CD4-positive, alpha-beta T cell treated with Interferon alpha-2 for 1 hour (primary cell): ENCODE measurements around the gene MCTS1.
"Not testable (repeated sequence)": the region's sequence is repeated elsewhere in the genome, so short reads cannot be mapped to it uniquely, and the experiment has no call there.

Experiments
- DNase-seq, 2 donors: peaks; one replicate each; pipeline ENCODE4 v3.0.0-alpha.2; 2020 to 2022

MCTS1 gene

DNA sequence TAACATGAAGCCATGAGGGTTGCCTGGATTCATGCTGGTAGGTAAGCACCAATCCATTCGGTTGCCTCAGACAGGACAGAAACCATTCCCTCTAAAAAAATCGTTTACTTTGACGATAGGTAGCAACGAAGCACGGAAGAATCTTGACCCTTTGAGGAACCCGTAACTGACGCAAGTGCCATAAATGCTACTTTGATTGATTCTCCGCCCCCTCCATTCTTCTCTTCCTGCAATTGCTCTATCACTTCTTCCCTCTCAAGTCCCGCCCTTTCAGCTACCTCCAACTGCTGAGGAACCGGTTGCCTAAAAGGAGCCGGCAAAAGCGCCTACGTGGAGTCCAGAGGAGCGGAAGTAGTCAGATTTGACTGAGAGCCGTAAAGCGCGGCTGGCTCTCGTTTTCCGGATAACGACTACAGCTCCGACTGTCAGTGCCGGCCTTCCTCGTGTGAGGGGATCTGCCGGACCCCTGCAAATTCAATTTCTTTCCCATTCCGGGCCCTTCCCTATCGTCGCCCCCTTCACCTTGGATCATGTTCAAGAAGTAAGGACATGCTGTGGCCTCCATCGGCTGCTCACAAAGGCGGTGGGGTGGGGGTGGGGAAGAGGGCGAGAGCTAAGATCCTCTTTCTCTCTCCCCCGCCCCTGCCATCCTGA is at the start of gene MCTS1:
Gene MCTS1 (plus strand): TSS at position 395 of the 654 bp plus-strand sequence. CDS start 136 bp downstream, at position 531.
- DNase-seq: peak; percentile 87 to 91

DNA sequence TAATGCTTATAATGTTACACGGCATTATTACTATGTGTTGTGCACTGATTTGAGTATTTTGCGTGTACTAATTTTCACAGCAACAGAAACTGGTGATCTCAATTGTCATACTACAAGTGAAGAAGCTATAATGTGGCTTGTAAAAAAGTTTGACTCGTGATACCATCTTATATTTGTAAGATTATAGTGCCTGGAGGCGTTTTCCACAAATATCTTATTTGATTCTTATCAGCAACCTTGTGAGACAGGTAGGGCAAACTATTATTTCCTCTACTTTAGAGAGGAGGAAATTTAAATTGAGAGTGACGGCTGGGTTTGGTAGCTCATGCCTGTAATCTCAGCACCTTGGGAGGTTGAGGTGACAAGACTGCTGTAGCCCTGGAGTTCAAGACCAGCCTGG is 47.6 kb upstream of the MCTS1 start:
- no peak for DNase-seq

DNA sequence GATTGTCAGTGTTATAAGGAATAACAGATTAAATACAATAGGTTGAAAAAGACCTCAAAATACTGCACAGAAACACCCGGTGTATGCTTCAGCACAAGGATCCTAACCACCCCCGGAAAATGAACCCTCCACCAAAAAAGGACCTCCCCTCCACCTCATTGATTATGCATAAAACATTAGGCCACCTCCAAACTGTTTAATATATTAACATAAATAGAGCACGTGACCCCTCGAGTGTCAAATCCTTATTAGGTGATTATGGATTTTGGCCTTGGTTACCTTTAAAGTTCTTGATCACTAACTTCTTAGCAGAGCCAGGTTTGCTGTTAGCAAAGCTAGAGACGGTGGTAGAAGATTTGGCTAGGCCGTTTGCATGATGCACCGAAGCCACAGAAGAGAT is 44.1 kb upstream of the MCTS1 start:
- DNase-seq: peak in 1 of 2 donors; percentile 37

- DNase-seq: peak; percentile 26 to 54
Measured at GRCh38 chrX:120560405-120560841, 43.5 kb upstream of the MCTS1 start.

GRCh38 chrX:120560842-120561633 is 42.9 kb upstream of the MCTS1 start, which contains the start of gene CUL4B:
Gene CUL4B, minus strand, starts transcription at chrX:120560962. Its CDS starts 324 bp downstream, at chrX:120560638.
- DNase-seq: peak; percentile 92 to 93

GRCh38 chrX:120561634-120562568 is 42.0 kb upstream of the MCTS1 start:
- DNase-seq: peak in 1 of 2 donors; percentile 3

DNA sequence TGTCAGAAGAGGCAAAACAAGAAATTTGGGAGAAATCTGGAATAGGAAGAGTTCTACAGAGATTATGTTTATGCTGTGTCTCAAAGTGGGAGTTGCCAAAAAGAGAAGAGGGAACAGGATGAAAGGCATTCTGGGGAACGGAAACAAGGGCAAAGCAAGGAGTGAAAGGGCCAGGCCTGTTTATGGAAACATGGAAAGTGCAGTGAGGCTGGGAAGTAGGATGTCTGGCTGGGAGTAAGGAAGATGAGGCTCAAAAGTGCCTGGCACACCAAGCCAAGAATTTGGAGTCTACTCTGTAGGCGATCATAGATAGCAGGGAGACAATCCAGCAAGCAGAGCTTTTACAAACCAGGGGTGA is 41.4 kb upstream of the MCTS1 start:
- no peak for DNase-seq

DNA sequence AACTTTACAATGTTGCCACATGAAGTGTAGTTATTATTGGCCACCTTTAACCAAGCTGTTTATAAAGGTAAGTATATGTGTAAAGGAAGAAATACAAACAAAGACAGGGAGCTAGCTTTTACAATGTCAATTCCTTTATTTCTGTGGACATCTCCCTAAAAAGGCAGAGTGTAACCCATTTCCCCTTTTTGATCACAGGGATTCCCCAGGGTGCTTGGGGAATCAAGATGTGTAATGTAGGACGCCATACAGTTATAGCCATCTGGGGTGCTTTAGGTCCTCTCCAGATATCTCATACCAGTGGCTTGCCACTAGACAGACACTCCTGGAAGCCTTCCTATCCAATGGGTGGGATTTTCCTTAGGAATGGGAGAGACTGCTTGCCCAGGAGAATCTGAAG is 39.0 kb upstream of the MCTS1 start:
- no peak for DNase-seq

GRCh38 chrX:120566817-120567216 is 37.1 kb upstream of the MCTS1 start:
- no peak for DNase-seq

DNA sequence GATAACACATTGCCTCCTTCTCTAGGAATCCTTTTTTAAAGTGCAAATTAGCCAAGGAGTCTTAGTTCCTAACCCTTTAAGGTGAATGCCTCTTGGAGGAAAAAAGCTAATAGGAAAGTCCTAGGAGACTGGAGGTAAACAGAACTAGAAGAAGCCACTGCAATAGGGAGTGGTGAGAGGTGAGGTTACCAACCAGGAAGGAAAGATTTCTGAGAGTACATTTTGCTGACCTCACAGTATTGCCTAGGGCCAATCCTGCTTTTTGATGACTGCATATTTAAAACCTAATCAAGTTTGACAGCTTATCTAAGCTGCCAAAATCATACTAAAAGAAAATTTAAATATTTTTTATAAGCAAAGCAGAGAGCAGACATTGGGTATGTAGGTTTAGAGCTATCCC is 35.9 kb upstream of the MCTS1 start:
- DNase-seq: no peak

DNA sequence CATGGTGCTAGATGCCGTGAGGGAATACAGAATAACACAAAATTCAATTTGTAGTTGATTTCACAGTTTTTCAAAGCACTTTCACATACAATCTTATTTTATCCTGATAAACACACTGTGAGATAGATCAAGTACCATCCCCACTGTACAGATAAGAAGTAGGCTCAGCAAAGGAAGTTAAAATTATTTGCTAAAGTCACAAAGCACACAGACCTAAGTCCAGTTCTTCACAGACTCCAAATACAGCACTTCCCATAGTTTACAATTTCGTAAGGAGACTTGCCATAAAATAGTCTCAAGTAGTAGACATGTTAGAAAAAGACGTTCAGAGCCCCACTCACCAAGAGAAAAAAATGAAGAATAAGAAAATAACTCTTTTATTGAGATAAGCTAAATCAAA is 35.3 kb upstream of the MCTS1 start:
- no peak for DNase-seq

GRCh38 chrX:120570011-120570600 is 33.8 kb upstream of the MCTS1 start:
- DNase-seq: no peak

DNA sequence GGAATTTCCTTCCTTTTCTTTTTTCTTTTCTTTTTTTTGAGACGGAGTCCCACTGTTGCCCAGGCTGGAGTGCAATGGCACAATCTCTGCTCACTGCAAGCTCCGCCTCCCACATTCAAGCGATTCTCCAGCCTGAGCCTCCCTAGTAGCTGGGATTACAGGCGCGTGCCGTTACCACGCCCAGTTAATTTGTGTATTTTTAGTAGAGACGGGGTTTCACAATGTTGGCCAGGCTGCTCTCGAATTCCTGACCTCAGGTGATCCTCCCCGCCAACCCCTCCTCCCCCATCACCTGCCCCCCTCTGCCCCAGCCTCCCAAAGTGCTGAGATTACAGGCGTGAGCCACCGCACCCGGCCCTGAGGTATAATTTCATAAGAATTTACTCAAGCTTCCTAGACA is 30.1 kb upstream of the MCTS1 start:
- not testable (repeated sequence) for DNase-seq

DNA sequence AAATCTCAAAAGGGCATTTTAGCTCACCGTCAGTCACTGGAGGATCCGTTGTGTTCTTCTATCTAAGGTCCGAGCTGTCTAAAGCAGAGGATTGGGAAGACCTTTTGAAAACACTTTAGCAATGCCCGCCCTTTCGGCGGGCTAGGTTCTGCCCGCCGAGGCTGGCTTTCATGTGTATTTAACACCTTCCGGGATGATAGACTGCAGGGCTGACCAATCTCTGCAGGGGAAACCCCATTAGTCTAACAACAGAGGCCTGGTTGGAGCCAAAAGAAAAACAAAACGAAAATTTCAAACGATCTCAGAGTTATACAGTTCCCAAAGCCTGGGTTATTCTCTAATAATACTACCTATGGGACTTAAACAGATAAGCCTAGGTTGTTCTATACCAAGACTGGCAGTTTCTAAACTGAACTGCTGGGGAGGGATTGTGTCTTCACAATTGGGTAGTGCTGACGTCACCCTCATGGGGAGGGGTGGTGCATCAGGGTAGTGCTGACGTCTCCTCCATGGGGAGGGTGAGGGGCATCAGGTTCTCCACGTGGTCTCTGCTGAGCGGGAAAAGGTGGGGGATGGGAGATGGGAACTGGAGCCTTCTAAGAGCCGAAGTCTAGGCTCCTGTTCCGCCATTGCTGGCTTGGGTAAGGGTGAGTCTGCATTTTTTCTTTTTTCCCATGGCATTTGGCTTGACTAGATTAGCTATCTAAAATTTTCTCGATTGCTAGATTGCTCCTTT is 28.4 kb upstream of the MCTS1 start:
- no peak for DNase-seq

DNA sequence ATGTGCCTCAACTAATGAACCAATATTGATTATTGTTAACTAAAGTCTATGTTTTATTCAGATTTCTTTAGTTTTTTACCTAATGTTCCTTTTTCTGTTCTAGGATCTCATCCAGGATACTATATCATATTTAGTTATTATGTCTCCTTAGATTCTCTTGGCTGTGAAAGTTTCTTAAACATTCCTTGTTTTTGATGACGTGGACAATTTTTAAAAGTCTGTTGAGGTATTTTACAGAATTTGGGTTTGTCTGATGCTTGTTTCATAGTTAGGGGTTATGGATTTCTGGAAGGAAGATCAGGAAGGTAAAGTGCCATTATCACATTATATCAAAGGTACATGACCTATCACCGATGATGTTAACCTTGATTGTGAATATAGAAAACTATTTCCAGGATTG is 18.2 kb upstream of the MCTS1 start:
- no peak for DNase-seq

GRCh38 chrX:120604361-120604782 is 471 bp downstream of the MCTS1 start:
- peak; percentile 38 to 60 for DNase-seq

GRCh38 chrX:120612086-120612485 is 8.2 kb downstream of the MCTS1 start:
- DNase-seq: no peak

DNA sequence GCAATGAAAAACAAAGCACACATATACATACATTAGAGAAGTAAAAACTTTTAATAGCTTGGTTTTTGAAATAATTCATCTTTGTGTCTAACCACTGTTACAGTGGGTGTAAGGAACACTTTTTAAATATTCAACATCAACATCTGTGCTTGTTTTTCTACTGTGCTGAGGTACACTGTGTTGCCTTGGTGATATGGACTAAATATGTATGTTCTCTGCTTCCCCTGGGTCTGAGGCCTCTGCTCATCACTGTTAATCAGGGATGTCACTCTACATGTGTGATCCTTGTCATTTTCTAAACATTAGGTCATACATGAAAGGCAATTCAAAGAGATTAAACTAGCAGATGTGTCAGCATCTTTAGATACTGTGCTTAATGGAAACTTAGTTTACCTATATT is 10.9 kb downstream of the MCTS1 start:
- no peak for DNase-seq

DNA sequence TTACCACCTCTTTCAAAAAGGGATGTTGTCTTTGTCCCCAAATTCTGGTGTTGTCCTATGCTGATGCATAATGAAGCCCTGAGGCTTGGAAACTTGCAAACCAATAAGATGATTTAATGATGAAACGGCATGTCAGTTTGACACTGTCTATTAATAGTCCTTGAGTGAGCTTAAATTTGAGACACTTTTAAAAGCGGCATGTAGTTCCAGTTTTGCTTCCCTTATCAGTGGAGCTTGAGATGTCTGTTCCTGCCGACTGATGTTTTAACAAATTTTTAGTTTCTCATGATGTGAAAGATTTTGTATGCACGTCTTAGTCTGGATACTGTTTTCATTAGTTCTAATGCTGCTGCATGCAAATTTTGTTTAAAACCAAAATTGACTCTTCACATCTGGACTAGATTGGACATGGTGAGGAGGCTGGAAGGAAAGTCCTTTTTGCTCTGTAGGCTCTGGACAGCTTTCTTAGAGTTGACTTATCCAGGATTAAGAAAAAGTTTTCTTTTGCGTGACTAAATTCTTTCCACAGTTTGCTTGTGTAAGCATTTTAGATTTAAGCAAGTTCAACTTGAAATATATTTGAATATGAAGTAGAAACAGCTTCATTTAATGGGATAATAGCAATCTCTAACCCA is 14.2 kb downstream of the MCTS1 start:
- DNase-seq: no peak

GRCh38 chrX:120625371-120625770 is 21.5 kb downstream of the MCTS1 start:
- no peak for DNase-seq
